Colonic mucosa (tissue), 4 donors: ENCODE measurements around the gene CD83. TPM values are rescaled to one million over a fixed set of nuclear protein-coding genes. Genes with fewer than 3 reads are reported as not detected.

Source experiments
- DNase-seq: peaks from one replicate; pipeline ENCODE4 v3.0.0-alpha.2; 2020
- H3K27ac ChIP-seq: fragments of 200-600 bp; one replicate; pipeline ENCODE4 v1.8.0; 2021
- H3K27me3 ChIP-seq: fragments of 200-600 bp; one replicate; pipeline ENCODE4 v1.8.0; 2021
- H3K36me3 ChIP-seq: fragments of 200-600 bp; one replicate; pipeline ENCODE4 v1.8.0; 2021
- H3K4me1 ChIP-seq: fragments of 200-600 bp; one replicate; pipeline ENCODE4 v1.8.0; 2021; ENCODE audit warnings: mild to moderate bottlenecking
- H3K4me3 ChIP-seq: fragments of 200-600 bp; one replicate; pipeline ENCODE4 v1.8.0; 2021
- H3K9ac ChIP-seq, 2 donors: one replicate each; pipeline ENCODE4 v1.7.0; 2013; ENCODE audit warnings: control low read depth in 2 of 2, low read depth in 2 of 2, low read length in 2 of 2
- H3K9me3 ChIP-seq: fragments of 200-600 bp; one replicate; pipeline ENCODE4 v1.8.0; 2021
- CTCF ChIP-seq: fragments of 200-600 bp; IDR thresholded peaks from one replicate; pipeline ENCODE4 v1.8.0; 2022; ENCODE audit warnings: antibody characterized with exemption, mild to moderate bottlenecking
- intact Hi-C: fragments of 100-400 bp; cut with DNase I; formaldehyde crosslinking; loops from one replicate; pipeline ENCODE4 v1.14.1; 2022
- total RNA-seq, 2 donors: library from RNA; stranded (reverse); fragmentation: NEBNext Ultra II Directional in 1 of 2; extraction: Animal tissue kit (Norgen Biotek cat#: 25700) in 1 of 2; gene quantifications; one replicate each; pipeline ENCODE4 v1.2.1, GENCODE V29; 2021
- donor health status: healthy.
- donor health status: DM: no; HTN: no; CAD: no.
- donor health status: DM: no; HTN: no; CAD: no.

CD83 gene
- total RNA-seq, 2 donors from 2014 or later = 2.8 TPM

GRCh38 chr6:14162826-14163225, 45.3 kb downstream of the CD83 start:
- no peaks in the 10 kb centered on the region for H3K9me3 ChIP-seq
- H3K36me3 ChIP-seq = no peaks in the 10 kb centered on the region
- H3K27me3 ChIP-seq = no peaks in the 10 kb centered on the region
- H3K27ac ChIP-seq = no peak overlapping the region
- DNase-seq = no peak
- TF ChIP-seq CTCF = no peak
- no peak overlapping the region for H3K4me3 ChIP-seq
- H3K4me1 ChIP-seq = no peaks in the 10 kb centered on the region
- no peak overlapping the region for H3K9ac ChIP-seq
- intact Hi-C loops = no loop called here

DNA sequence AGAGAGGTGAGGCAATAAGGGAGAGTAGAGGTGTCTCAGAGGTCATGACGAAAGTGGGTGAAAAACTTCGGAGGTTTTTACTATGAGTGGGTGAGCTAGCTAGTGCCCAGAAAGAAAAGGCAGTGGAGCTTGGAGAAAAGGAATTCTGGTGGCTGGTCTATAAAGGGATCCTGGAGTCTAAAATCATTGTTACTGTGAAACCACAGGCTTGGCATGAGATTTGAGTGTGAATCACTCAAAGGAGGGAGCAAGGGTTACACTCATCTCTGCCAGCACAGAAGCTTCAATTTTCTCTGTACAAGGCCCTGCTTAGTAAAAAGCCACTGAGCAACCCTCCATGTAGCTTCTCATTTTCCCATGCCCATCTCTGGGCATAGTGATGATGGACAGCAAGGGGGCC, 47.5 kb downstream of the CD83 start:
- intact Hi-C loops = no loop called here
- Histone ChIP-seq H3K36me3 (no peaks in the 10 kb centered on the region), H3K4me3 (no peak overlapping the region), H3K9ac (no peak overlapping the region), H3K9me3 (no peaks in the 10 kb centered on the region), H3K4me1 (no peaks in the 10 kb centered on the region), H3K27ac (no peak overlapping the region), H3K27me3 (no peaks in the 10 kb centered on the region)
- TF ChIP-seq CTCF = no peak
- DNase-seq = no peak

- Histone ChIP-seq H3K4me1 (no peaks in the 10 kb centered on the region), H3K27ac (no peak overlapping the region), H3K4me3 (no peak overlapping the region), H3K27me3 (no peaks in the 10 kb centered on the region), H3K36me3 (no peaks in the 10 kb centered on the region), H3K9me3 (no peaks in the 10 kb centered on the region), H3K9ac (no peak overlapping the region)
- no peak for TF ChIP-seq CTCF
- no peak for DNase-seq
- intact Hi-C loops = no loop called here
Observed at GRCh38 chr6:14166839-14167238, 49.3 kb downstream of the CD83 start.

- no peak overlapping the region for H3K27ac ChIP-seq
- no peak overlapping the region for H3K9ac ChIP-seq
- no peak overlapping the region for H3K4me3 ChIP-seq
- no peaks in the 10 kb centered on the region for H3K36me3 ChIP-seq
- no peak for DNase-seq
- H3K9me3 ChIP-seq = no peaks in the 10 kb centered on the region
- TF ChIP-seq CTCF = no peak
- H3K4me1 ChIP-seq = no peaks in the 10 kb centered on the region
- H3K27me3 ChIP-seq = no peaks in the 10 kb centered on the region
- intact Hi-C loops = no loop called here
Observed at GRCh38 chr6:14170128-14170527, 52.6 kb downstream of the CD83 start.

DNA sequence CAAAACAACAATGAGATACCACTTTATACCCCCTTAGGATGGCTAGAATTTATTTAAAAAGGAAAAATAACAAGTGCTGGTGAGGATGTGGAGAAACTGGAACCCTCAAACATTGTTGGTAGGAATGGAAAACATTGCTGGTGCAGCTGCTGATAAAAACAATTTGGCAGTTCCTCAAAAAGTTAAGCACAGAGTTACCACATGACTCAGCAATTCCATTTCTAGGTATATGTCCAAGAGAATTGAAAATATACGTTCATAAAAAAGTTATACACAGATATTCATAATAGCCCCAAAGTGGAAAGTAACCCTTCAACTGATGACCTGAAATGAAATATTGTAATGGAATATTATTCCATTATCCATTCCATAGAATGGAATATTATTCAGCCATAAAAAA, 55.0 kb downstream of the CD83 start:
- intact Hi-C loops = no loop called here
- Histone ChIP-seq H3K27me3 (no peaks in the 10 kb centered on the region), H3K36me3 (no peaks in the 10 kb centered on the region), H3K9me3 (no peaks in the 10 kb centered on the region), H3K4me1 (no peaks in the 10 kb centered on the region), H3K27ac (no peak overlapping the region), H3K4me3 (no peak overlapping the region), H3K9ac (no peak overlapping the region)
- DNase-seq = no peak
- TF ChIP-seq CTCF = no peak

GRCh38 chr6:14174226-14174625, 56.7 kb downstream of the CD83 start:
- no peak for TF ChIP-seq CTCF
- intact Hi-C loops = no loop called here
- Histone ChIP-seq H3K9me3 (no peaks in the 10 kb centered on the region), H3K27me3 (no peaks in the 10 kb centered on the region), H3K4me3 (no peak overlapping the region), H3K9ac (no peak overlapping the region), H3K27ac (no peak overlapping the region), H3K4me1 (no peaks in the 10 kb centered on the region), H3K36me3 (no peaks in the 10 kb centered on the region)
- no peak for DNase-seq
